Sigmoid colon (tissue), 7 donors: ENCODE data around the gene NHSL2. TPM values are rescaled to one million over a fixed set of nuclear protein-coding genes. Genes with fewer than 3 reads are reported as not detected.
"Not testable (repeated sequence)": the region's sequence is repeated elsewhere in the genome, so short reads cannot be mapped to it uniquely, and the experiment has no call there.

Experiments
- DNase-seq: peaks from one replicate; pipeline ENCODE4 v3.0.0-alpha.2; 2019
- H3K27ac ChIP-seq, 4 donors: fragments of 200-600 bp; sonication (generic); one replicate each; pipeline ENCODE4 v1.5.1; 2016 to 2019; ENCODE audit warnings: mild to moderate bottlenecking in 1 of 4
- H3K27me3 ChIP-seq, 3 donors: fragments of 200-600 bp; sonication (generic); one replicate each; pipeline ENCODE4 v1.5.1; 2019; ENCODE audit warnings: mild to moderate bottlenecking in 1 of 3
- H3K36me3 ChIP-seq, 4 donors: fragments of 200-600 bp; sonication (generic); one replicate each; pipeline ENCODE4 v1.5.1; 2016 to 2019
- H3K4me1 ChIP-seq, 4 donors: fragments of 200-600 bp; sonication (generic); one replicate each; pipeline ENCODE4 v1.5.1; 2017 to 2019
- H3K4me3 ChIP-seq, 4 donors: fragments of 200-600 bp; sonication (generic); one replicate each; pipeline ENCODE4 v1.5.1; 2017 to 2019; ENCODE audit warnings: mild to moderate bottlenecking in 2 of 4, moderate library complexity in 1 of 4
- H3K9me3 ChIP-seq, 4 donors: fragments of 200-600 bp in 3 of 4; sonication (generic) in 3 of 4; one replicate each; pipeline versions ENCODE4 v1.5.1 to v1.6.1; 2013 to 2019
- CTCF ChIP-seq, 4 experiments: fragments of 450-650 bp in 3 of 4; fragments of 200-600 bp in 1 of 4; IDR thresholded peaks; one replicate each; pipeline ENCODE4 v1.5.1; 2016 to 2019; ENCODE audit warnings: antibody characterized with exemption in 4 of 4, mild to moderate bottlenecking in 3 of 4, moderate library complexity in 2 of 4
- EP300 ChIP-seq, 4 donors: sonication (generic); formaldehyde crosslinking; IDR thresholded peaks; one replicate each; pipeline ENCODE4 v1.6.1; 2017; ENCODE audit warnings: antibody characterized with exemption in 4 of 4
- POLR2A ChIP-seq, 2 donors: fragments of 450-650 bp; IDR thresholded peaks; one replicate each; pipeline ENCODE4 v1.6.1; 2016; ENCODE audit warnings: antibody characterized with exemption in 2 of 2, mild to moderate bottlenecking in 2 of 2, moderate library complexity in 2 of 2
- POLR2AphosphoS5 ChIP-seq, 4 donors: sonication (generic); formaldehyde crosslinking; IDR thresholded peaks; one replicate each; pipeline ENCODE4 v1.6.1; 2017; ENCODE audit warnings: antibody characterized with exemption in 4 of 4
- WGBS, 2 donors: extraction: QIAGEN DNeasy Blood & Tissue Kit; methylation state at CpG; one replicate each; pipeline ENCODE4 v1.1.7; 2013; 5-methylcytosine and 5-hydroxymethylcytosine counted together
- intact Hi-C: fragments of 100-400 bp; cut with DNase I; formaldehyde crosslinking; loops from one replicate; pipeline ENCODE4 v1.15.1; 2023
- polyA plus RNA-seq, 3 donors: library from polyadenylated mRNA; stranded (reverse); fragments of 200-250 nt; gene quantifications; one replicate each; pipeline ENCODE4 v1.2.3, GENCODE V29; 2013
- total RNA-seq, 4 donors: library from RNA; depleted of rRNA; stranded (reverse); fragments of >200 nt; gene quantifications; one replicate each; pipeline ENCODE4 v1.1.0, GENCODE V29; 2016
- donor health status: healthy with polysubstance abuse.
- donor health status: Bipolar disorder and iron deficiency.
- donor health status: healthy.

NHSL2 gene
- total RNA-seq (10 to 100 TPM in 3 of 4 donors, 1 to 10 TPM in 1; 8.1 to 21.3 (median 10.7) TPM), polyA plus RNA-seq (1 to 10 TPM in 1 of 3 donors, under 1 TPM in 2; under 0.01 to 2.1 (median under 0.01) TPM)

- Histone ChIP-seq H3K9me3 (no peaks in the 10 kb centered on the region), H3K4me3 (peak within 1 kb of the TSS; percentile 49 to 63 (median 60)), H3K4me1 (no peaks in the 10 kb centered on the region), H3K27ac (peak within 1 kb of the TSS; percentile 59 to 82 (median 79)), H3K27me3 (peaks cover 0 to 3% (median 0%) of the 10 kb centered on the region in 3 donors), H3K36me3 (no peaks in the 10 kb centered on the region)
- TF ChIP-seq CTCF (IDR thresholded peaks at IDR 0.05) (no peak), POLR2A (IDR thresholded peaks at IDR 0.05) (no peak), EP300 (IDR thresholded peaks at IDR 0.05) (no peak), POLR2AphosphoS5 (IDR thresholded peaks at IDR 0.05) (no peak)
- intact Hi-C loops, result loop anchor here (5.0 kb wide), 3 partner anchors 42 to 217 kb away; no protein-coding TSS in a partner anchor
- WGBS, 2 donors, result 0 to 1% methylated on average over 26 of the region's 26 CpGs
- DNase-seq, result peak; percentile 72
These were observed at the start of gene NHSL2 for GRCh38 chrX:71910643-71910985. NHSL2 (plus strand) TSS chrX:71910845.

- intact Hi-C loops, result no loop called here
- H3K27ac ChIP-seq, result no peak overlapping the region
- H3K36me3 ChIP-seq, result no peaks in the 10 kb centered on the region
- TF ChIP-seq CTCF (IDR thresholded peaks at IDR 0.05) (no peak), POLR2AphosphoS5 (IDR thresholded peaks at IDR 0.05) (no peak), EP300 (IDR thresholded peaks at IDR 0.05) (no peak), POLR2A (IDR thresholded peaks at IDR 0.05) (no peak)
- DNase-seq, result no peak
- 91 to 92% methylated on average over 16 of the region's 16 CpGs for WGBS, 2 donors
- H3K4me1 ChIP-seq, result no peaks in the 10 kb centered on the region
- no peak overlapping the region for H3K4me3 ChIP-seq
- H3K9me3 ChIP-seq, result no peaks in the 10 kb centered on the region
- peaks cover 0 to 4% (median 0%) of the 10 kb centered on the region in 3 donors for H3K27me3 ChIP-seq
These were observed 43.0 kb upstream of the NHSL2 start for GRCh38 chrX:71867680-71868079.

GRCh38 chrX:71869566-71869965 lies 41.1 kb upstream of the NHSL2 start:
- intact Hi-C loops, H3K4me1 ChIP-seq, H3K27ac ChIP-seq, H3K4me3 ChIP-seq, H3K27me3 ChIP-seq, H3K9me3 ChIP-seq, H3K36me3 ChIP-seq, DNase-seq: not testable (repeated sequence)
- 29 to 51% methylated on average over 8 to 9 of the region's 10 CpGs for WGBS, 2 donors

- H3K27me3 ChIP-seq, result peaks cover 0 to 4% (median 0%) of the 10 kb centered on the region in 3 donors
These were observed 40.2 kb upstream of the NHSL2 start for GRCh38 chrX:71870208-71871098.

More at GRCh38 chrX:71870208-71871098, 40.2 kb upstream of the NHSL2 start:
- Histone ChIP-seq H3K4me1 (no peaks in the 10 kb centered on the region), H3K9me3 (no peaks in the 10 kb centered on the region), H3K4me3 (no peak overlapping the region), H3K36me3 (no peaks in the 10 kb centered on the region), H3K27ac (no peak overlapping the region)
- intact Hi-C loops, result no loop called here
- DNase-seq, result no peak
- WGBS, 2 donors, result 69 to 71% methylated on average over 15 of the region's 15 CpGs
- TF ChIP-seq POLR2AphosphoS5 (IDR thresholded peaks at IDR 0.05) (no peak), EP300 (IDR thresholded peaks at IDR 0.05) (no peak), CTCF (IDR thresholded peaks at IDR 0.05) (no peak), POLR2A (IDR thresholded peaks at IDR 0.05) (no peak)
